Hepatocyte (in vitro differentiated cells): ENCODE data around the gene WSCD2. TPM values are rescaled to one million over a fixed set of nuclear protein-coding genes. Genes with fewer than 3 reads are reported as not detected.

Experiments used
- DNase-seq: peaks from one replicate; pipeline ENCODE4 v3.0.0-alpha.2; 2016; ENCODE audit warnings: low spot score
- H2AFZ ChIP-seq: fragments of 200-600 bp; sonication (generic); 2 replicates; pipeline ENCODE4 v1.6.0; 2016; ENCODE audit warnings: antibody characterized with exemption, mild to moderate bottlenecking
- H3K27ac ChIP-seq: fragments of 200-600 bp; sonication (generic); 2 replicates; pipeline ENCODE4 v1.5.1; 2016; ENCODE audit warnings: mild to moderate bottlenecking
- H3K27me3 ChIP-seq: fragments of 200-600 bp; sonication (generic); 2 replicates; pipeline ENCODE4 v1.6.1; 2016
- H3K36me3 ChIP-seq: fragments of 200-600 bp; sonication (generic); replicated peaks from 2 replicates; pipeline ENCODE4 v1.5.1; 2016; ENCODE audit warnings: low read depth; ENCODE audit not compliant: insufficient read depth
- H3K4me1 ChIP-seq: fragments of 200-600 bp; sonication (generic); 2 replicates; pipeline ENCODE4 v1.5.1; 2016; ENCODE audit warnings: mild to moderate bottlenecking, moderate library complexity; ENCODE audit not compliant: insufficient read depth
- H3K4me2 ChIP-seq: fragments of 200-600 bp; sonication (generic); 2 replicates; pipeline ENCODE4 v1.6.0; 2016
- H3K4me3 ChIP-seq: fragments of 200-600 bp; sonication (generic); 2 replicates; pipeline ENCODE4 v1.5.1; 2016; ENCODE audit warnings: mild to moderate bottlenecking
- H3K79me2 ChIP-seq: fragments of 200-600 bp; sonication (generic); 2 replicates; pipeline ENCODE4 v1.6.0; 2017; ENCODE audit warnings: mild to moderate bottlenecking
- H3K9me2 ChIP-seq: fragments of 200-600 bp; sonication (generic); replicated peaks from 2 replicates; pipeline ENCODE4 v1.6.0; 2017; ENCODE audit warnings: mild to moderate bottlenecking; ENCODE audit not compliant: insufficient read depth
- H3K9me3 ChIP-seq: fragments of 200-600 bp; sonication (generic); 2 replicates; pipeline ENCODE4 v1.5.1; 2016; ENCODE audit warnings: low read depth, mild to moderate bottlenecking
- H4K20me1 ChIP-seq: fragments of 200-600 bp; sonication (generic); 2 replicates; pipeline ENCODE4 v1.6.0; 2016; ENCODE audit warnings: mild to moderate bottlenecking; ENCODE audit not compliant: insufficient read depth, poor library complexity, severe bottlenecking
- EZH2 ChIP-seq: fragments of 200-600 bp; sonication (generic); IDR thresholded peaks from 2 replicates; pipeline ENCODE4 v1.6.1; 2016; ENCODE audit warnings: antibody characterized with exemption, mild to moderate bottlenecking, borderline replicate concordance
- EZH2phosphoT487 ChIP-seq: fragments of 200-600 bp; sonication (generic); IDR thresholded peaks from one replicate; pipeline ENCODE4 v1.6.1; 2018; ENCODE audit warnings: antibody characterized with exemption, mild to moderate bottlenecking, low read depth, moderate library complexity; ENCODE audit not compliant: unreplicated experiment, severe bottlenecking
- WGBS: methylation state at CpG from one replicate; pipeline ENCODE4 v1.1.6; 2016; ENCODE audit warnings: low lambda C conversion rate; ENCODE audit errors: missing lambda C conversion rate; 5-methylcytosine and 5-hydroxymethylcytosine counted together
- polyA plus RNA-seq: library from polyadenylated mRNA; unstranded; fragments of >200 nt; fragmentation: Nextera tagmentation; extraction: Ambion mirVana; gene quantifications from 2 replicates; pipeline ENCODE4 v1.2.1, GENCODE V29; 2016
- total RNA-seq: library from RNA; depleted of rRNA; stranded (reverse); fragments of >200 nt; gene quantifications from 2 replicates; pipeline ENCODE4 v1.2.3, GENCODE V29; 2014
- TF ChIP-seq, protein P1 (sequence below): fragments of 200-600 bp; sonication (generic); IDR thresholded peaks from 2 replicates; pipeline ENCODE4 v1.5.1; 2016; ENCODE audit warnings: antibody characterized with exemption, mild to moderate bottlenecking; ENCODE audit not compliant: poor library complexity

WSCD2 gene
- total and polyA plus RNA-seq, 2 experiments from 2014 or later = 4.2 to 4.3 TPM

DNA sequence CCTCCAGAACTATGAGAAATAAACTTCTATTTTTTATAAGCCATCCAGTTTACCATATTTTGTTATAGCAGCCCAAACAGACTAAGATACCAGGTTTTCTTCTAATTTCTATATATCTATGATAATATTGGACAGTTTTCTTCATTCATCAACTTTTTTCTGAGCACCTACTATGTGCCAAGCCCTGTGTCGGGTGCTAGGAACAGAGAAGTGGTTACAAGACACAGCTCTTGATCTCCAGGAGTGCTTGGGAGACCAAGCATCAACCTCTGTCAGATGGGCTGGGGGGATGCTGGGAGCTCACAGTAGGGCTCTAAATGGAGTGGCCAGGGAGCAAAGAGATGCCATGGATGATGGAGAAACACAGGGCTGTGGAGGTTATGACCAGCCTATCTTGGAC lies 2.9 kb upstream of the WSCD2 start:
- no peak overlapping the region for H2AFZ ChIP-seq
- H3K27me3 ChIP-seq = peaks cover 38% of the 10 kb centered on the region
- no peaks in the 10 kb centered on the region for H3K79me2 ChIP-seq
- no peaks in the 10 kb centered on the region for H3K9me2 ChIP-seq
- no peaks in the 10 kb centered on the region for H3K9me3 ChIP-seq
- no peak overlapping the region for H3K4me3 ChIP-seq
- no peaks in the 10 kb centered on the region for H3K4me1 ChIP-seq
- no peak for DNase-seq
- WGBS = 90% methylated on average over 1 of the region's 1 CpG
- no peak overlapping the region for H3K4me2 ChIP-seq
- H4K20me1 ChIP-seq = no peaks in the 10 kb centered on the region
- TF ChIP-seq, protein P1, sequence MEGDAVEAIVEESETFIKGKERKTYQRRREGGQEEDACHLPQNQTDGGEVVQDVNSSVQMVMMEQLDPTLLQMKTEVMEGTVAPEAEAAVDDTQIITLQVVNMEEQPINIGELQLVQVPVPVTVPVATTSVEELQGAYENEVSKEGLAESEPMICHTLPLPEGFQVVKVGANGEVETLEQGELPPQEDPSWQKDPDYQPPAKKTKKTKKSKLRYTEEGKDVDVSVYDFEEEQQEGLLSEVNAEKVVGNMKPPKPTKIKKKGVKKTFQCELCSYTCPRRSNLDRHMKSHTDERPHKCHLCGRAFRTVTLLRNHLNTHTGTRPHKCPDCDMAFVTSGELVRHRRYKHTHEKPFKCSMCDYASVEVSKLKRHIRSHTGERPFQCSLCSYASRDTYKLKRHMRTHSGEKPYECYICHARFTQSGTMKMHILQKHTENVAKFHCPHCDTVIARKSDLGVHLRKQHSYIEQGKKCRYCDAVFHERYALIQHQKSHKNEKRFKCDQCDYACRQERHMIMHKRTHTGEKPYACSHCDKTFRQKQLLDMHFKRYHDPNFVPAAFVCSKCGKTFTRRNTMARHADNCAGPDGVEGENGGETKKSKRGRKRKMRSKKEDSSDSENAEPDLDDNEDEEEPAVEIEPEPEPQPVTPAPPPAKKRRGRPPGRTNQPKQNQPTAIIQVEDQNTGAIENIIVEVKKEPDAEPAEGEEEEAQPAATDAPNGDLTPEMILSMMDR = no peak
- no peak for TF ChIP-seq EZH2phosphoT487
- TF ChIP-seq EZH2 = no peak
- H3K27ac ChIP-seq = no peak overlapping the region
- H3K36me3 ChIP-seq = no peaks in the 10 kb centered on the region

DNA sequence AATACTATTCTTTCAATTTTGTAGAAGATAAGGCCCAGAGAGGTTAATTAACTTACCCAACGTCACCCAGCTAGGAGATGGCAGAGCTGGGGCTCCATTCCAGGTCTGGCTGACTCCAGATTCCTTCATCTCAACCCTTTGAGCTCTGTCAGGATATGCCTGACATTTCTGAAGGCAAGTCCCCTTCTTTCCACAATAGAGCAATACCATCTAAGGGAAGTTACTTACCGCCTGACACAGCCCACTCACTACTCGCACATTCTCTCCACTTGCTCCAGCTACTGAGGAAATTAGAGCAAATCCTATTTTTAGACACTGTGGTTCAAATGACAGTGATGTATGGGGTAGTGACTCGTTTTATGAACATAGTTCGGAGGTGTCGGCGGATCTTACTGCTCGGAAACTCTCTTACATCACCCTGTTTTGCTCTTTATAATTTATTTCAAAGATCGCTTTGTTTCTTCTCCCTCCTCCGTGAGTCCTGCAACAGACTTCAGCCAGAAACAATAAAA lies 2.0 kb upstream of the WSCD2 start:
- H3K9me2 ChIP-seq = no peaks in the 10 kb centered on the region
- H3K27me3 ChIP-seq = peaks cover 45% of the 10 kb centered on the region
- no peaks in the 10 kb centered on the region for H4K20me1 ChIP-seq
- no peak for TF ChIP-seq EZH2
- no peak for TF ChIP-seq EZH2phosphoT487
- TF ChIP-seq, protein P1 = no peak
- WGBS = 70% methylated on average over 10 of the region's 10 CpGs
- no peaks in the 10 kb centered on the region for H3K79me2 ChIP-seq
- no peak overlapping the region for H3K4me3 ChIP-seq
- H3K9me3 ChIP-seq = no peaks in the 10 kb centered on the region
- H3K36me3 ChIP-seq = no peaks in the 10 kb centered on the region
- no peaks in the 10 kb centered on the region for H3K4me1 ChIP-seq
- DNase-seq = no peak
- H3K4me2 ChIP-seq = no peak overlapping the region
- H3K27ac ChIP-seq = no peak overlapping the region
- no peak overlapping the region for H2AFZ ChIP-seq

DNA sequence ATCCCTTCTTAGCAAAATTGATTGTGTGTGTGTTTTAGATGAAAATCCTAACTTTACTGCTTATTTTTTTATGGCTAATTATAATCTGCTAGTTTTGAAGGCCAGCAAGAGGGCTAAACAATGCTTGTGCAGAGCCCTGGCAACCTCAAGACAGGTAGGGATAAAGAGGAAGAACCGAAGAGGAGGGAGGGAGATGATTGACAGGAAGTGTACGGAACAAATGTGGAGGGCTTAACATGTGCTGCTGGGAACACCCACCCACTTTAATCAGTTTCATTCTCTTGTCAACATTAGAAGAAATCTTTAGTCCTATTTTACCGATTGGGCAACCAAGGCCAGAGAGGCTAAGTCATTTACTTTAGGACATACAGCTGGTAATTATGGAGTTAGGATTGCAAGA lies 1.4 kb upstream of the WSCD2 start:
- no peak overlapping the region for H3K4me3 ChIP-seq
- DNase-seq = no peak
- no peaks in the 10 kb centered on the region for H3K4me1 ChIP-seq
- no peak overlapping the region for H3K4me2 ChIP-seq
- no peaks in the 10 kb centered on the region for H3K9me3 ChIP-seq
- no peaks in the 10 kb centered on the region for H4K20me1 ChIP-seq
- no peaks in the 10 kb centered on the region for H3K36me3 ChIP-seq
- peaks cover 51% of the 10 kb centered on the region for H3K27me3 ChIP-seq
- WGBS = 70% methylated on average over 3 of the region's 3 CpGs
- TF ChIP-seq, protein P1 = no peak
- no peak for TF ChIP-seq EZH2
- no peak for TF ChIP-seq EZH2phosphoT487
- H3K9me2 ChIP-seq = no peaks in the 10 kb centered on the region
- H3K27ac ChIP-seq = no peak overlapping the region
- no peak overlapping the region for H2AFZ ChIP-seq
- H3K79me2 ChIP-seq = no peaks in the 10 kb centered on the region
